ENCODE results near the gene LPAR1.

Gene LPAR1, protein sequence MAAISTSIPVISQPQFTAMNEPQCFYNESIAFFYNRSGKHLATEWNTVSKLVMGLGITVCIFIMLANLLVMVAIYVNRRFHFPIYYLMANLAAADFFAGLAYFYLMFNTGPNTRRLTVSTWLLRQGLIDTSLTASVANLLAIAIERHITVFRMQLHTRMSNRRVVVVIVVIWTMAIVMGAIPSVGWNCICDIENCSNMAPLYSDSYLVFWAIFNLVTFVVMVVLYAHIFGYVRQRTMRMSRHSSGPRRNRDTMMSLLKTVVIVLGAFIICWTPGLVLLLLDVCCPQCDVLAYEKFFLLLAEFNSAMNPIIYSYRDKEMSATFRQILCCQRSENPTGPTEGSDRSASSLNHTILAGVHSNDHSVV

DNA sequence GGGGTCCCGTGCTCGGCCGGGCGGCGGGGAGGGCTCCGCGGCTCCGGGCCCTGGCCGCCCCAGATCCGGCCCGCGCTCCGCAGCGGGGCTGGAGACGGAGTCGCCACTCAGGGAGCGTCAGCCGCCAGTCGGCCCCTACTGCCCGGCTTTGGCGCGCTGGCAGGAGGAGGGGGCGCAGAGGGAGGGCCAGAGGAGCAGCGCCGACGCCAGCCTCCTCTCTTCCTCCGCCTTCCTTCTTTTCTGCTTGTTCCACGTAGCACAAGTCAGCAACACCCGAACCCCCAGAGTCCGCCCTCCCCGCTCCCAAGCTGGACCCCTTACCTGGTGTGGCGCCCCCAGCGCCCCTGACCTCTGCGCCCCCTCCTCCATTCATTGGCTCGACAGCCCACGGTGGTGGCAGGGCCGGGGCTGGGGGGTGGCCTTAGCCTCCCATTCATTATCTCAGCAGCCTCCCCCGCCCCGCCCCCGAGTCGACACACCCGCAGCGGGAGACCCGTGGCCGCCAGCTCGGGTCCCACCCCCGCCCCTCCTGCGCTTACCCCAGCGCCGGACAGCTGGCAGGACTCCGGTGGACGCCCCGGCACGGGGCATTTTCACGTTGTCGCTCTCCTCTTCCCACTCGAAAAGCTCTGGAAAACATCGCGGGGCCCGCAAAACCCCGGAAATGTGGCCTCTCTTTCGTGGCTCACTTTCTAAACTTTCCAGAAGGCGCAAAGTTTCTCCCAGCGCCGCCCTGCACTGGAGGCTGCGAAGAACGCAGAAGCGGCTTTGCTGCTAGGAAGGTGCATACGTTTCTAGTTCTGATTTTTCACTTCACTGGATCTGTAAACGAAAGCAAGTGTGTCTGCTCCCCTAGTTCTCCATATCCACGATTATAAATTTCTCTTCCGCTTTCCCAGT, at the start of gene LPAR1:
Gene LPAR1 (minus strand): TSS at position 140 of the 900 bp plus-strand sequence. CDS start 66,353 bp downstream, outside the sequence.
- H3K27ac ChIP-seq = peak within 1 kb of the TSS; percentile 65
- TF ChIP-seq CTCF (conservative IDR thresholded peaks at IDR 0.05) = no peak

- TF ChIP-seq CTCF (conservative IDR thresholded peaks at IDR 0.05) = no peak
- no peak overlapping the region for H3K27ac ChIP-seq
Observed at GRCh38 chr9:111078391-111079038, 40.2 kb upstream of the LPAR1 start.

DNA sequence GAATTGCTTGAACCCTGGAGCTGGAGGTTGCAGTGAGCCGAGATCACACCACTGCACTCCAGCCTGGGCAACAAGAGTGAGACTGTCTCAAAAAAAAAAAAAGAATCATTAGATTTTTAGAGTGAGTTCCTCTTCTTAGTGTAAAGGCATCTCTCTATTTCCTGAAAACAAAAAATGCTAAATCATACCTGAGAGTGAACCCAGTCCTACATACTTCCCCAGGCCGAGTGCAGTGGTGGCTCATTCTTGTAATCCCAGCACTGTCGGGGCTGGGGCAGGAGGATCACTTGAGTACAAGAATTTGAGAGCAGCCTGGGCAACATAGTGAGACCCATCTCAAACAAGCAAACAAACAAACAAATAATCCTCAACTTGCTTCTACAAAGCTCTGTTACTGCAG, 38.2 kb upstream of the LPAR1 start:
- no peak for TF ChIP-seq CTCF (conservative IDR thresholded peaks at IDR 0.05)
- H3K27ac ChIP-seq = no peak overlapping the region

- H3K27ac ChIP-seq = no peak overlapping the region
- no peak for TF ChIP-seq CTCF (conservative IDR thresholded peaks at IDR 0.05)
Observed at GRCh38 chr9:111076042-111076441, 37.8 kb upstream of the LPAR1 start.

DNA sequence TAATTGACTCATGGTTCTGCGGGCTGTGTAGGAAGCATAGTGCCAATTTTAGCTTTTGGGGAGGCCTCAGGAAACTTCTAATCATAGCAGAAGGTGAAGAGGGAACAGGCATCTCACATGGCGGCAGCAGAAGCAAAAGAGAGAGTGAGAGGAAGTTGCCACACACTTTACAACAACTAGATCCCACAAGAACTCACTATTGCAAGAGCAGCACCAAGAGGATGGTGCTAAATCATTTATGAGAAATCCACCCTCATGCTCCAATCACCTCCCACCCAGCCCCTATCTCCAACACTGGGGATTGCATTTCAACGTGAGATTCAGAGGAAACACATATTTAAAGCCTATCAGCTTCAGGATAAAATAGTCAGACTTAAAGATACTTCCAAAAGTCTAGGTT, 36.1 kb upstream of the LPAR1 start:
- no peak for TF ChIP-seq CTCF (conservative IDR thresholded peaks at IDR 0.05)
- H3K27ac ChIP-seq = no peak overlapping the region

DNA sequence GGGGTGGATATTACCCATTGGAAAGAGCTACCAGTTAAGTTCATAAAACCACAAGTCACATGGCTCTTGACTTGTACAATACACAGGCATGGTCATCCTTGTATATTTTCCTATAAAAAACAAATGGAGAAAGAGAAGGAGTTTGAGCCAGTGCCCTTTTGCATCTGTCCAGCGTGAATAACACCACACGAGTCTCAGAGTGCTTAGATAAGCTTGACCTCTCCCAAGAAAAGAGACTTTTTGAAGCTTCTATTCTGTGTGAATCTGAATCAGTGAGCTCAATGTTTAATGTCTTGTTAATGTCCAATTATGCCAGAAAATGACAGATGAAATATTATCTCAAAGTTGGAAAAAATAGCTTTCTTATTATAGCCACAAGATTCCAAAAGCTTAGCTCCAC, 30.9 kb upstream of the LPAR1 start:
- TF ChIP-seq CTCF (conservative IDR thresholded peaks at IDR 0.05) = no peak
- no peak overlapping the region for H3K27ac ChIP-seq

- TF ChIP-seq CTCF (conservative IDR thresholded peaks at IDR 0.05) = no peak
Observed at GRCh38 chr9:111068771-111069170, 30.5 kb upstream of the LPAR1 start.

More at GRCh38 chr9:111068771-111069170, 30.5 kb upstream of the LPAR1 start:
- no peak overlapping the region for H3K27ac ChIP-seq
